Esophagus squamous epithelium (tissue), 4 donors: Measurements from ENCODE around the gene PLXDC2.

Experiments used
- POLR2A ChIP-seq, 4 donors: fragments of 450-650 bp; IDR thresholded peaks; one replicate each; pipeline ENCODE4 v1.6.1; 2017; ENCODE audit warnings: antibody characterized with exemption in 4 of 4, mild to moderate bottlenecking in 4 of 4, moderate library complexity in 3 of 4
- TF ChIP-seq, protein P1 (sequence below), 6 experiments: fragments of 450-650 bp in 4 of 6; fragments of 200-600 bp in 2 of 6; sonication (generic) in 2 of 6; IDR thresholded peaks; one replicate each; pipeline ENCODE4 v1.5.1; 2016 to 2019; ENCODE audit warnings: antibody characterized with exemption in 6 of 6, mild to moderate bottlenecking in 4 of 6, moderate library complexity in 4 of 6

DNA sequence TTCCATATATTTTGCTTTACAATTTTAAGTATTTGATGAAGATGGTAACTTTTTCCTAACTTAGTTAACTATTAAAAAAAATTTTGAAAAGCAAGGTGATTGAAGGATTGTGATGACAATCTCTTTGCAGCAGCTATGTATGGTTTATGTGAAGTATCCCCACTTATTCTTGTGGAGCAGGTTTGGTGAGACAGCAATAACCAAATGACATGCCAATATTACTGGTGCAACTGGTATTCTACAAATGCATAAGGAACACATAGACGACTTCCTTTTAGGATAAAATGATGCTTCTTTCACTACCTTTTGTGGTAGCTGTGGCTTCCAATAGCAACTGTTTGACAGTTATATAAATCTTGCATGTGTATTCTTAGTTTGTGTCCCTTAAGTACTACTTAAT is 465.3 kb downstream of the PLXDC2 start:
- TF ChIP-seq POLR2A (IDR thresholded peaks at IDR 0.05): no peak
- TF ChIP-seq, protein P1, sequence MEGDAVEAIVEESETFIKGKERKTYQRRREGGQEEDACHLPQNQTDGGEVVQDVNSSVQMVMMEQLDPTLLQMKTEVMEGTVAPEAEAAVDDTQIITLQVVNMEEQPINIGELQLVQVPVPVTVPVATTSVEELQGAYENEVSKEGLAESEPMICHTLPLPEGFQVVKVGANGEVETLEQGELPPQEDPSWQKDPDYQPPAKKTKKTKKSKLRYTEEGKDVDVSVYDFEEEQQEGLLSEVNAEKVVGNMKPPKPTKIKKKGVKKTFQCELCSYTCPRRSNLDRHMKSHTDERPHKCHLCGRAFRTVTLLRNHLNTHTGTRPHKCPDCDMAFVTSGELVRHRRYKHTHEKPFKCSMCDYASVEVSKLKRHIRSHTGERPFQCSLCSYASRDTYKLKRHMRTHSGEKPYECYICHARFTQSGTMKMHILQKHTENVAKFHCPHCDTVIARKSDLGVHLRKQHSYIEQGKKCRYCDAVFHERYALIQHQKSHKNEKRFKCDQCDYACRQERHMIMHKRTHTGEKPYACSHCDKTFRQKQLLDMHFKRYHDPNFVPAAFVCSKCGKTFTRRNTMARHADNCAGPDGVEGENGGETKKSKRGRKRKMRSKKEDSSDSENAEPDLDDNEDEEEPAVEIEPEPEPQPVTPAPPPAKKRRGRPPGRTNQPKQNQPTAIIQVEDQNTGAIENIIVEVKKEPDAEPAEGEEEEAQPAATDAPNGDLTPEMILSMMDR (IDR thresholded peaks at IDR 0.05): no peak
